ENCODE measurements around the gene CTH. TPM values are rescaled to one million over a fixed set of nuclear protein-coding genes. Genes with fewer than 3 reads are reported as not detected.

Gene CTH
- total and polyA plus RNA-seq, 2 of the 13 experiments (the other 11 are each of a cell fraction or from before 2014, with no cell fraction given): 8.7 to 19.7 TPM

DNA sequence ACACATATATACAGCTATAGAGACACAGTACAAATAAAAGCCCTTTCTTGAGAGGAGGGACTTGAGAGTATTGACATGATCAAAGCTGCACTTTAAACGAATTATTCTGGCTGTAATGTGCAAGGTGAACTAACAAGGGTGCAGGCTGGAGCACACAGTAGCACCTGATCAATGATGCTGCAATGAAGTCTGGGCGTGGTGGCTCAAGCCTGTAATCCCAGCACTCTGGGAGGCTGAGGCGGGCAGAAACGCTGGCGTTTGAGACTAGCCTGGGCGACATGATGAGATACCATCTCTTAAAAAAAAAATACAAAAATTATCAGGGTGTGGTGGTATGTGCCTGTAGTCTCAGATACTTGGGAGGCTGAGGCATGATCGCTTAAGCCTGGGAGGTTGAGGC, 14.1 kb upstream of the CTH start:
- Histone ChIP-seq H3K4me1 (ENCODE audit: insufficient read depth, low read length) (no peaks in the 10 kb centered on the region), H3K4me3 (replicated peaks in 1 of 3; ENCODE audit: insufficient read depth in 1 of 3, low read depth in 2 of 3, low read length in 3 of 3) (no peak overlapping the region), H2AFZ (ENCODE audit: low read length) (no peak overlapping the region), H3K27ac (ENCODE audit: extremely low read length, insufficient read depth, low read length) (no peak overlapping the region), H3K79me2 (ENCODE audit: insufficient read depth, low read length) (no peaks in the 10 kb centered on the region), H3K9me3 (ENCODE audit: low read length) (no peaks in the 10 kb centered on the region), H3K9ac (ENCODE audit: insufficient read depth, low read depth, low read length) (no peak overlapping the region), H3K4me2 (ENCODE audit: low read depth, low read length) (no peak overlapping the region), H3K27me3 (ENCODE audit: control insufficient read depth in 1 of 2, insufficient read depth in 2 of 2, low read length in 2 of 2) (peaks cover 0 to 6% of the 10 kb centered on the region in 2 experiments; a peak in 1 of 5 replicates), H4K20me1 (ENCODE audit: insufficient read depth, low read length) (no peaks in the 10 kb centered on the region), H3K36me3 (replicated peaks in 1 of 2; ENCODE audit: control insufficient read depth in 1 of 2, insufficient read depth in 2 of 2, low read length in 2 of 2) (no peaks in the 10 kb centered on the region)
- POLR2A ChIA-PET: no interaction called here
- intact Hi-C loops (cut with micrococcal nuclease; ENCODE audit: unreplicated experiment): no loop called here
- no TSS peak for BruUV-seq (replicated peaks)
- TF ChIP-seq ARHGAP35 (CRISPR knock-in tag; IDR thresholded peaks at IDR 0.05; ENCODE audit: borderline replicate concordance) (no peak), MBNL3 (CRISPR knock-in tag; conservative IDR thresholded peaks at IDR 0.05) (no peak), ZFY (CRISPR knock-in tag; IDR thresholded peaks at IDR 0.05) (no peak), MBD4 (IDR thresholded peaks at IDR 0.05; ENCODE audit: borderline replicate concordance, low read length) (no peak), ZNF75D (CRISPR knock-in tag; IDR thresholded peaks at IDR 0.05; ENCODE audit: borderline replicate concordance) (no peak), PREB (CRISPR knock-in tag; IDR thresholded peaks at IDR 0.05) (no peak)
- TF ChIP-seq, protein P1, sequence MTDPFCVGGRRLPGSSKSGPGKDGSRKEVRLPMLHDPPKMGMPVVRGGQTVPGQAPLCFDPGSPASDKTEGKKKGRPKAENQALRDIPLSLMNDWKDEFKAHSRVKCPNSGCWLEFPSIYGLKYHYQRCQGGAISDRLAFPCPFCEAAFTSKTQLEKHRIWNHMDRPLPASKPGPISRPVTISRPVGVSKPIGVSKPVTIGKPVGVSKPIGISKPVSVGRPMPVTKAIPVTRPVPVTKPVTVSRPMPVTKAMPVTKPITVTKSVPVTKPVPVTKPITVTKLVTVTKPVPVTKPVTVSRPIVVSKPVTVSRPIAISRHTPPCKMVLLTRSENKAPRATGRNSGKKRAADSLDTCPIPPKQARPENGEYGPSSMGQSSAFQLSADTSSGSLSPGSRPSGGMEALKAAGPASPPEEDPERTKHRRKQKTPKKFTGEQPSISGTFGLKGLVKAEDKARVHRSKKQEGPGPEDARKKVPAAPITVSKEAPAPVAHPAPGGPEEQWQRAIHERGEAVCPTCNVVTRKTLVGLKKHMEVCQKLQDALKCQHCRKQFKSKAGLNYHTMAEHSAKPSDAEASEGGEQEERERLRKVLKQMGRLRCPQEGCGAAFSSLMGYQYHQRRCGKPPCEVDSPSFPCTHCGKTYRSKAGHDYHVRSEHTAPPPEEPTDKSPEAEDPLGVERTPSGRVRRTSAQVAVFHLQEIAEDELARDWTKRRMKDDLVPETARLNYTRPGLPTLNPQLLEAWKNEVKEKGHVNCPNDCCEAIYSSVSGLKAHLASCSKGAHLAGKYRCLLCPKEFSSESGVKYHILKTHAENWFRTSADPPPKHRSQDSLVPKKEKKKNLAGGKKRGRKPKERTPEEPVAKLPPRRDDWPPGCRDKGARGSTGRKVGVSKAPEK (CRISPR knock-in tag; IDR thresholded peaks at IDR 0.05; ENCODE audit: borderline replicate concordance): no peak
- TF ChIP-seq, protein P2, sequence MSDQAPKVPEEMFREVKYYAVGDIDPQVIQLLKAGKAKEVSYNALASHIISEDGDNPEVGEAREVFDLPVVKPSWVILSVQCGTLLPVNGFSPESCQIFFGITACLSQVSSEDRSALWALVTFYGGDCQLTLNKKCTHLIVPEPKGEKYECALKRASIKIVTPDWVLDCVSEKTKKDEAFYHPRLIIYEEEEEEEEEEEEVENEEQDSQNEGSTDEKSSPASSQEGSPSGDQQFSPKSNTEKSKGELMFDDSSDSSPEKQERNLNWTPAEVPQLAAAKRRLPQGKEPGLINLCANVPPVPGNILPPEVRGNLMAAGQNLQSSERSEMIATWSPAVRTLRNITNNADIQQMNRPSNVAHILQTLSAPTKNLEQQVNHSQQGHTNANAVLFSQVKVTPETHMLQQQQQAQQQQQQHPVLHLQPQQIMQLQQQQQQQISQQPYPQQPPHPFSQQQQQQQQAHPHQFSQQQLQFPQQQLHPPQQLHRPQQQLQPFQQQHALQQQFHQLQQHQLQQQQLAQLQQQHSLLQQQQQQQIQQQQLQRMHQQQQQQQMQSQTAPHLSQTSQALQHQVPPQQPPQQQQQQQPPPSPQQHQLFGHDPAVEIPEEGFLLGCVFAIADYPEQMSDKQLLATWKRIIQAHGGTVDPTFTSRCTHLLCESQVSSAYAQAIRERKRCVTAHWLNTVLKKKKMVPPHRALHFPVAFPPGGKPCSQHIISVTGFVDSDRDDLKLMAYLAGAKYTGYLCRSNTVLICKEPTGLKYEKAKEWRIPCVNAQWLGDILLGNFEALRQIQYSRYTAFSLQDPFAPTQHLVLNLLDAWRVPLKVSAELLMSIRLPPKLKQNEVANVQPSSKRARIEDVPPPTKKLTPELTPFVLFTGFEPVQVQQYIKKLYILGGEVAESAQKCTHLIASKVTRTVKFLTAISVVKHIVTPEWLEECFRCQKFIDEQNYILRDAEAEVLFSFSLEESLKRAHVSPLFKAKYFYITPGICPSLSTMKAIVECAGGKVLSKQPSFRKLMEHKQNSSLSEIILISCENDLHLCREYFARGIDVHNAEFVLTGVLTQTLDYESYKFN (CRISPR knock-in tag; conservative IDR thresholded peaks at IDR 0.05): no peak
- CTCF ChIA-PET (ENCODE audit: low intra/inter-chr PET ratio, low total read pairs): no interaction called here
- no peak for FAIRE-seq
- no peak for DNase-seq (ENCODE audit: low spot score)
- ATAC-seq: no peak
- WGBS (ENCODE audit: low lambda C conversion rate): 12% methylated on average over 7 of the region's 7 CpGs
- in situ Hi-C loops (cut with HindIII; ENCODE audit: extremely low pct_ligation_motif_present, low pct_unique_long_range_greater_than_20kb): no loop called here

All from HepG2 (cell line).